HepG2 (cell line): ENCODE data around the gene ATE1. TPM values are rescaled to one million over a fixed set of nuclear protein-coding genes. Genes with fewer than 3 reads are reported as not detected.

Experiments used
- DR1 ChIP-seq: sonication (generic); formaldehyde crosslinking; IDR thresholded peaks from 2 replicates; pipeline ENCODE4 v1.8.0; 2021; ENCODE audit warnings: mild to moderate bottlenecking, missing genetic modification reagents, inconsistent platforms
- KLF6 ChIP-seq: IDR thresholded peaks from 2 replicates; pipeline ENCODE4 v1.8.0; 2016; ENCODE audit warnings: missing biosample characterization, missing genetic modification reagents
- NFAT5 ChIP-seq: sonication (generic); formaldehyde crosslinking; IDR thresholded peaks from 2 replicates; pipeline ENCODE4 v1.4.0; 2020; ENCODE audit warnings: missing genetic modification reagents
- PAF1 ChIP-seq: IDR thresholded peaks from 2 replicates; pipeline ENCODE4 v1.6.1; 2016; ENCODE audit warnings: missing genetic modification reagents, missing compliant biosample characterization
- YEATS2 ChIP-seq: sonication (generic); formaldehyde crosslinking; IDR thresholded peaks from 2 replicates; pipeline ENCODE4 v1.4.0; 2020; ENCODE audit warnings: missing genetic modification reagents, borderline replicate concordance
- ZBTB25 ChIP-seq: IDR thresholded peaks from 2 replicates; pipeline ENCODE4 v1.6.1; 2018; ENCODE audit warnings: missing genetic modification reagents
- ZNF180 ChIP-seq: sonication (generic); formaldehyde crosslinking; IDR thresholded peaks from 2 replicates; pipeline ENCODE4 v1.4.0; 2020; ENCODE audit warnings: low read depth, missing genetic modification reagents, borderline replicate concordance
- ZNF432 ChIP-seq: sonication (generic); formaldehyde crosslinking; IDR thresholded peaks from 2 replicates; pipeline ENCODE4 v1.5.0; 2020; ENCODE audit warnings: missing genetic modification reagents, mild to moderate bottlenecking, borderline replicate concordance
- ZNF709 ChIP-seq: sonication (generic); formaldehyde crosslinking; IDR thresholded peaks from 2 replicates; pipeline ENCODE4 v1.5.0; 2020; ENCODE audit warnings: mild to moderate bottlenecking, missing genetic modification reagents
- polyA plus RNA-seq, 8 experiments: library from polyadenylated mRNA; depleted of rRNA in 3 of 8; stranded (reverse) in 7 of 8; unstranded in 1 of 8; fragments of >200 nt; fragmentation: Illumina TruSeq in 4 of 8; extraction: Trizol in 4 of 8; gene quantifications; 2 replicates each; pipeline versions ENCODE4 v1.2.1 to v1.2.3, GENCODE V29; 2011 to 2016; ENCODE audit warnings: low read depth in 4 of 8, missing spikeins in 1 of 8, mixed read lengths in 1 of 8; ENCODE audit not compliant: insufficient read depth in 1 of 8
- total RNA-seq, 5 experiments: library from RNA; depleted of rRNA; stranded (reverse); fragments of >200 nt; fragmentation: Illumina TruSeq; extraction: Trizol; gene quantifications; 2 replicates each; pipeline ENCODE4 v1.2.3, GENCODE V29; 2016; ENCODE audit warnings: low read depth in 1 of 5

Gene ATE1
- total and polyA plus RNA-seq, 2 of the 13 experiments (the other 11 are each of a cell fraction or from before 2014, with no cell fraction given) = 17.5 to 42.2 TPM

GRCh38 chr10:121833387-121833786, 94.4 kb downstream of the ATE1 start (continued):
- TF ChIP-seq NFAT5 (CRISPR knock-in tag) (no peak), ZNF709 (no peak), YEATS2 (CRISPR knock-in tag) (no peak), ZNF432 (CRISPR knock-in tag) (no peak), ZBTB25 (CRISPR knock-in tag) (no peak), PAF1 (CRISPR knock-in tag) (no peak), ZNF180 (CRISPR knock-in tag) (no peak), DR1 (CRISPR knock-in tag) (no peak), KLF6 (CRISPR knock-in tag) (no peak)
